Smooth muscle cell (in vitro differentiated cells): ENCODE results near the gene COPS7B. TPM values are rescaled to one million over a fixed set of nuclear protein-coding genes. Genes with fewer than 3 reads are reported as not detected.

ENCODE experiments used
- DNase-seq: peaks from one replicate; lab custom pipeline; 2025; ENCODE audit not compliant: unreplicated experiment; lab: John Stamatoyannopoulos, UW
- H2AFZ ChIP-seq: fragments of 200-600 bp; sonication (generic); 2 replicates; pipeline ENCODE4 v1.6.0; 2016; ENCODE audit warnings: antibody characterized with exemption, low read depth, mild to moderate bottlenecking
- H3F3A ChIP-seq: fragments of 200-600 bp; sonication (generic); 2 replicates; pipeline ENCODE4 v1.6.0; 2017; ENCODE audit warnings: antibody characterized with exemption, low read depth
- H3K27ac ChIP-seq: fragments of 200-600 bp; sonication (generic); 2 replicates; pipeline ENCODE4 v1.5.1; 2016; ENCODE audit warnings: low read depth, mild to moderate bottlenecking
- H3K27me3 ChIP-seq: fragments of 200-600 bp; sonication (generic); 2 replicates; pipeline ENCODE4 v1.6.1; 2016; ENCODE audit warnings: low read depth, mild to moderate bottlenecking
- H3K36me3 ChIP-seq: fragments of 200-600 bp; sonication (generic); 2 replicates; pipeline ENCODE4 v1.5.1; 2016; ENCODE audit warnings: low read depth
- H3K4me1 ChIP-seq: fragments of 200-600 bp; sonication (generic); 2 replicates; pipeline ENCODE4 v1.5.1; 2016; ENCODE audit warnings: low read depth
- H3K4me2 ChIP-seq: fragments of 200-600 bp; sonication (generic); 2 replicates; pipeline ENCODE4 v1.6.0; 2016; ENCODE audit warnings: mild to moderate bottlenecking
- H3K4me3 ChIP-seq: fragments of 200-600 bp; sonication (generic); 2 replicates; pipeline ENCODE4 v1.5.1; 2016; ENCODE audit warnings: mild to moderate bottlenecking
- H3K79me2 ChIP-seq: fragments of 200-600 bp; sonication (generic); 2 replicates; pipeline ENCODE4 v1.6.0; 2016; ENCODE audit warnings: low read depth, mild to moderate bottlenecking
- H3K9ac ChIP-seq: fragments of 200-600 bp; sonication (generic); 2 replicates; pipeline ENCODE4 v1.6.0; 2016; ENCODE audit warnings: low read depth
- H3K9me3 ChIP-seq: fragments of 200-600 bp; sonication (generic); replicated peaks from 2 replicates; pipeline ENCODE4 v1.5.1; 2016; ENCODE audit warnings: low read depth
- H4K20me1 ChIP-seq: fragments of 200-600 bp; sonication (generic); 2 replicates; pipeline ENCODE4 v1.6.0; 2016; ENCODE audit warnings: low read depth
- WGBS: methylation state at CpG from one replicate; pipeline ENCODE4 v1.1.7; 2016; ENCODE audit warnings: low lambda C conversion rate; 5-methylcytosine and 5-hydroxymethylcytosine counted together
- polyA plus RNA-seq: library from polyadenylated mRNA; unstranded; fragments of >200 nt; fragmentation: Nextera tagmentation; extraction: Ambion mirVana; gene quantifications from 2 replicates; pipeline ENCODE4 v1.2.1, GENCODE V29; 2016
- total RNA-seq: library from RNA; depleted of rRNA; stranded (reverse); fragments of >200 nt; gene quantifications from 2 replicates; pipeline ENCODE4 v1.2.3, GENCODE V29; 2014
- TF ChIP-seq, protein P1 (sequence below): fragments of 200-600 bp; sonication (generic); IDR thresholded peaks from 2 replicates; pipeline ENCODE4 v1.5.1; 2017; ENCODE audit warnings: borderline replicate concordance, mild to moderate bottlenecking, antibody characterized with exemption; ENCODE audit not compliant: insufficient read depth, poor library complexity, severe bottlenecking

COPS7B gene
- total RNA-seq (27.2 and 29.7 TPM in 2 replicates), polyA plus RNA-seq (33.9 and 41.8 TPM in 2 replicates)

GRCh38 chr2:231786177-231786916 is at the start of gene COPS7B:
Gene COPS7B (plus strand): TSS chr2:231786445. CDS start chr2:231788571, 2,126 bp downstream.
- Histone ChIP-seq H3K4me1 (peaks cover 24% of the 10 kb centered on the region), H3K36me3 (no peaks in the 10 kb centered on the region), H3F3A (no peaks in the 10 kb centered on the region), H3K4me2 (peak within 1 kb of the TSS; percentile 93), H3K27ac (peak within 1 kb of the TSS; percentile 63), H3K9ac (peak within 1 kb of the TSS; percentile 79), H4K20me1 (peaks cover 29% of the 10 kb centered on the region), H3K27me3 (no peaks in the 10 kb centered on the region), H3K79me2 (peaks cover 54% of the 10 kb centered on the region), H3K9me3 (no peaks in the 10 kb centered on the region), H3K4me3 (peak within 1 kb of the TSS; percentile 74), H2AFZ (peak within 1 kb of the TSS; percentile 98)
- peak; percentile 50 for DNase-seq
- TF ChIP-seq, protein P1, sequence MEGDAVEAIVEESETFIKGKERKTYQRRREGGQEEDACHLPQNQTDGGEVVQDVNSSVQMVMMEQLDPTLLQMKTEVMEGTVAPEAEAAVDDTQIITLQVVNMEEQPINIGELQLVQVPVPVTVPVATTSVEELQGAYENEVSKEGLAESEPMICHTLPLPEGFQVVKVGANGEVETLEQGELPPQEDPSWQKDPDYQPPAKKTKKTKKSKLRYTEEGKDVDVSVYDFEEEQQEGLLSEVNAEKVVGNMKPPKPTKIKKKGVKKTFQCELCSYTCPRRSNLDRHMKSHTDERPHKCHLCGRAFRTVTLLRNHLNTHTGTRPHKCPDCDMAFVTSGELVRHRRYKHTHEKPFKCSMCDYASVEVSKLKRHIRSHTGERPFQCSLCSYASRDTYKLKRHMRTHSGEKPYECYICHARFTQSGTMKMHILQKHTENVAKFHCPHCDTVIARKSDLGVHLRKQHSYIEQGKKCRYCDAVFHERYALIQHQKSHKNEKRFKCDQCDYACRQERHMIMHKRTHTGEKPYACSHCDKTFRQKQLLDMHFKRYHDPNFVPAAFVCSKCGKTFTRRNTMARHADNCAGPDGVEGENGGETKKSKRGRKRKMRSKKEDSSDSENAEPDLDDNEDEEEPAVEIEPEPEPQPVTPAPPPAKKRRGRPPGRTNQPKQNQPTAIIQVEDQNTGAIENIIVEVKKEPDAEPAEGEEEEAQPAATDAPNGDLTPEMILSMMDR = peak; percentile 48
- 1% methylated on average over 61 of the region's 69 CpGs for WGBS

DNA sequence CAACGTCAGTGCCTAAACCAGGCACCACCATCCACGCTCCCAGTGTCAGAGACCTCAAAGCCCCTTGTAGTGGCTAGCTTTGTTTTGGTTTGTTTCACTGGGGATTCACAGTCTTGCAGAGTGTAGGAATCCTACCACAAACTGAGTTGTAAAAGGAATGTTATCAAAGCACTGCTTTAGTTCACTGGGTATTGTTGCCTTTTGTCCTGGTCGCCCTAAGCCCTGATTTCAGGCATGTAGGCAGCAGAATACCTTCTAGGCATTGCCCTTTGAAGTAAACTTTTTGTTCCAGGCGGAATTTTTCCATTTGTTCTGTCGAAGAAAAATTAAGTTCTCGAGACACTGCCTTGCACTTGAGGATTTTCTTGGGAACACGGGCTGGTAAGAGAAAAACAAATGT is 48.5 kb upstream of the COPS7B start:
- no peak overlapping the region for H2AFZ ChIP-seq
- H3K79me2 ChIP-seq = no peaks in the 10 kb centered on the region
- 92% methylated on average over 7 of the region's 7 CpGs for WGBS
- H4K20me1 ChIP-seq = no peaks in the 10 kb centered on the region
- no peaks in the 10 kb centered on the region for H3K9me3 ChIP-seq
- no peak overlapping the region for H3K9ac ChIP-seq
- peaks cover 18% of the 10 kb centered on the region for H3K4me1 ChIP-seq
- no peaks in the 10 kb centered on the region for H3K27me3 ChIP-seq
- no peak overlapping the region for H3K27ac ChIP-seq
- no peaks in the 10 kb centered on the region for H3K36me3 ChIP-seq
- H3K4me2 ChIP-seq = no peak overlapping the region
- no peak for DNase-seq
- TF ChIP-seq, protein P1 = no peak
- no peak overlapping the region for H3K4me3 ChIP-seq
- H3F3A ChIP-seq = no peaks in the 10 kb centered on the region

DNA sequence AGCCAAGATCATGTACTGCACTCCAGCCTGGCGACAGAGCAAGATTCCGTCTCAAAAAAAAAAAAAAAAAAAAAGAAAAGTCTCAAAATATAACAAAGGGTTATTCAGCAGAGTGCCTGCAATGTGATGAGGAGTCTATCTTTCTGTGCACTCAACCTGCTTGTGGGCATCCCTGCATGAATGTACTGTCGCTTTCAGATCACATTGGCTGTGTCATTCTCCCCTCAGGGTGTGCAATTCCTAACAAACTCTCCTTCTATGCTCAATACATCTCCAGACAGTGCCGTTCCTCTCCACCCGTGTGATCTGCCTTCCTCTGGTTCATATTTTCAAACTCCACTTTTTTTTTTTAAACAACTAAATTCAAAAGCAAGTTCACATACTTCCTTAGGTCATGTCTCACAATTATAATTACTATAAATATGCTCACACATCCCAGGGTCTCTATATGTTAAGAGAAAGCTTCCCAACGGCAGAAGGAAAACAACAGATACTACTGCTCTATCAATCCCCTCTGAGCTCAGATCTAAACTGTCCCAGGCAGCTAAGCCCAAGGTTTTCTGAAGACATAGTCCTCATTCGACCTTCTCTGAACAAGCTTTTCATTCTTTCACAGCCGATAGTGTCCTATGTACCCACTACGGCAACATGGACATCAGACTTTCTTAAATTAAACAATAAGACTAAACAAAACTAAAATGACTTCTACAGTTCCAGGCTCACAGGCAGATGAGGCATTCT is 42.7 kb upstream of the COPS7B start:
- no peak for DNase-seq
- no peaks in the 10 kb centered on the region for H3F3A ChIP-seq
- H3K36me3 ChIP-seq = no peaks in the 10 kb centered on the region
- no peak overlapping the region for H3K27ac ChIP-seq
- no peak overlapping the region for H3K9ac ChIP-seq
- WGBS = 85% methylated on average over 9 of the region's 9 CpGs
- no peak overlapping the region for H2AFZ ChIP-seq
- H4K20me1 ChIP-seq = no peaks in the 10 kb centered on the region
- no peak overlapping the region for H3K4me3 ChIP-seq
- no peak overlapping the region for H3K4me2 ChIP-seq
- H3K9me3 ChIP-seq = no peaks in the 10 kb centered on the region
- no peaks in the 10 kb centered on the region for H3K27me3 ChIP-seq
- H3K79me2 ChIP-seq = no peaks in the 10 kb centered on the region
- TF ChIP-seq, protein P1 = no peak
- H3K4me1 ChIP-seq = peaks cover 19% of the 10 kb centered on the region
